GM21360 (cell line): Measurements from ENCODE around the gene KRTAP4-7.
"Not testable (repeated sequence)": the region's sequence is repeated elsewhere in the genome, so short reads cannot be mapped to it uniquely, and the experiment has no call there.

ENCODE experiments used
- ATAC-seq: cut with Tn5 transposase; IDR thresholded peaks from one replicate; pipeline ENCODE4 v1.9.1; 2021; ENCODE audit warnings: mild to moderate bottlenecking, moderate library complexity; ENCODE audit not compliant: unreplicated experiment

Gene KRTAP4-7

DNA sequence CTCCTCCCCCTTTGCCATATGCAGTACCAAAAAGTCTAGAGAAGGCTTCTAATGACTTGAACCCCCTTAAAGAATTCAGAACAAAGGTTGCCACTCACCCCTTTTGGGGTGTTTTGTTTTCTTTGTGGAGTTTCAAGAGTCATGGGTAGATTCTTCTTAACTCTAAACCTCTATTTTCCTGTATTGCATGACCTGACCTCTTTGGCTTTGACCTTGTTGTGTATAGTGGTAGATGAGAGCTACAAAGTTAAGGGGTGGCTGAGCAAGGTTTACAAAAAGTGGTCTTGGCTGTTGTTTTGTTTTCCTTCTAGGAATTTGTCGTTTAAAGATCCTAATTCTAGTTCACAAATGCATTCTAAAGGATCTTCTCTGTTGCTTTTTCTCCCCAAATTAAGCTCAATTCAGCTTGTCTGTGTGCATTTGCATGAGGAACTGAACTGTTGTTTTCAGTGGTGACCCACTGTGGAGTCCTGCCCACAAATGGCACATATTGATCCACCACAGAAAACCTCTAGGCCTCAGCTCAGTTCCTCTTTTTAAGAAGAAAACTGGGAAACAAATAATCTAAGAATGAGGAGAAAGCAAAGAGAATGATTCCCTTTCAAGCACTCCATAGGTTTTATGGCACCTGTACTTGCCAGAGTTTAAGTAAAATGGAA is 24.9 kb downstream of the KRTAP4-7 start:
- not testable (repeated sequence) for ATAC-seq

DNA sequence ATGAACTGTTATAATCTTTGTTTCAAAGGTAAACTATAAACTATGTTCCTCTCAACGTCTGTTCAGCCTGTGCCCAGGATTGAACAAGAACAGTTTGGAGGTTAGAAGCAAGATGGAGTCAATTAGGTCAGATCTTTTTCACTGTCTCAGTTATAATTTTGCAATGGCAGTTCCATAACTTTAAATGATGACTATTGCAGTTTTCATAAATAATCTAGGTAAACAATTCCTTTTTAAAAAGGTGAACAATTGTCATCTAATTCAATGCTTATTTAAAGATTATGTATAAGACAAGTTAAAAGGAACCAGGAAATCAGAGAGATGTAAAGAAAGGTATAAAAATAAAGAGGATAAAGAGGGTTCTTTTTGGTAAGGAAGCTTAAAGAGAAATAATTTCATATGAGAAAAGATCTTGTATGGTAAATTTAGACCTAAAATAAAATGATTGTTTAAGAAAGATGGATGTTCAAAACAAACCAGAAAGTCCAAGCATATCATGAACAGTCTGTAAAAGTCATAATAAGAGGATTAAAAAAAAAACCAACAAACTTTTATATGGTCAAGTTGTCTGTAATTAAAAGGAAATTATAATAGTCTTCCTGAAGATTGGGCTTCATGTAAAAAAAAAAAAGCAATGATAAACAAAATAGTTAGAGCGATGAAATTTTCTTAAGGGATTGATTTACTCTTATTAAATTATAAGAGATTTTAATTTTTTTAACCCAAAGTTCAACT is 27.4 kb downstream of the KRTAP4-7 start:
- no peak for ATAC-seq

DNA sequence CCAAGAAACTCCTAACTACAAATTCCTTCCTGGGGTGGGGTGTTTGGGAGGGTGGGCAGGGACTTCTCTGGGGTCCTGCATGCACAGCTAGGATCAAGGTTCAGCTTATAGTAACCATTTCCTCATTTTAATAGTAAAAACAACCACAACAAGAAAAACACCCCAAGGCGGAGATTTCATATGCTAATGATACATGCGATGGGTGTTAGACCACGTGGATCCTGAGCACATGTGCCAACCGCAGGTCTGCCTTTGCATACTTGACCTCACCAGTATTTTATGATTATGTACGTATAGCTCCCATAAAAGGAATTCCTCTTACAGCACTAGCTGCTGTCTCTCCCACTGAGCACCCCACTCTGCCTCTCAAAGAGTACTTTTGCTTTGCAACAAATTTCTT is 32.3 kb downstream of the KRTAP4-7 start:
- ATAC-seq, result no peak

- not testable (repeated sequence) for ATAC-seq
These were observed 34.0 kb downstream of the KRTAP4-7 start, which contains the start of gene KRTAP4-11 for GRCh38 chr17:41117846-41118386. KRTAP4-11 (minus strand) TSS chr17:41118373; CDS start chr17:41118315, 58 bp downstream.

DNA sequence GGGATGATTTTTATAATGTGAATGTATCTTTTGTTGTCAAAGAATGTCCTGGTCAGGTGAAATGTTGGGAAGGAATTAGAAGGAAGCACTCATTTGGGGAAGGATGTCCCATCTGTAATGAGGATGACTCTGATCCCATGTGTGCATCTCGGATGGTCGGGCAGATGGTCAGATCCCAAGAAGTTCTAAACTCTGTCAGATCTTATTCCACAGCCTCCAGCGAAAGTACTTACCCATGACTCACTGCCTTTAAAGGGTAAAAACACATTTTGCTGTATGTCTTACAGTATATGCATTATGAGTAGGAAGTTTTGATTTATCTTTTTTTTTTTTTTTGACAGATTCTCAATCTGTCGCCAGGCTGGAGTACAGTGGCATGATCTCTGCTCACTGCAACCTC is 34.8 kb downstream of the KRTAP4-7 start:
- ATAC-seq, result no peak

- ATAC-seq, result not testable (repeated sequence)
These were observed 36.0 kb downstream of the KRTAP4-7 start for GRCh38 chr17:41119696-41120690.

DNA sequence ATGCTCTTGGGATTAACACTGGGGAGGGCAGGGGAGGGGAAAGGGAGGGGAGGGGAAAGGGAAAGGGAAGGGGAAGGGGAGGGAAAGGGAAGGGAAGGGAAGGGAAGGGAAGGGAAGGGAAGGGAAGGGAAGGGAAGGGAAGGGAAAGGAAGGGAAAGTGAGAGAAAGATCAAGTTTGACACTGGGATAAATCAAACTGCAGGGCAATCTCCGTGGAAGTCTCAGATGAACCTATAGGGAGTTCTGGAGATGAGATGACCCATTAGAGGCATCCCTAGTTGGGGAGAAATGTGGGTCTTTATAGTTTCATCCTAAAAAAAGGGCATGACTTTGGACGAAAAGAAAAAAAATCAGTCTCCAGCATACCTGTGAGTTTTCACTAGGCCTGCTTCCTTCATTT is 37.8 kb downstream of the KRTAP4-7 start:
- no peak for ATAC-seq

DNA sequence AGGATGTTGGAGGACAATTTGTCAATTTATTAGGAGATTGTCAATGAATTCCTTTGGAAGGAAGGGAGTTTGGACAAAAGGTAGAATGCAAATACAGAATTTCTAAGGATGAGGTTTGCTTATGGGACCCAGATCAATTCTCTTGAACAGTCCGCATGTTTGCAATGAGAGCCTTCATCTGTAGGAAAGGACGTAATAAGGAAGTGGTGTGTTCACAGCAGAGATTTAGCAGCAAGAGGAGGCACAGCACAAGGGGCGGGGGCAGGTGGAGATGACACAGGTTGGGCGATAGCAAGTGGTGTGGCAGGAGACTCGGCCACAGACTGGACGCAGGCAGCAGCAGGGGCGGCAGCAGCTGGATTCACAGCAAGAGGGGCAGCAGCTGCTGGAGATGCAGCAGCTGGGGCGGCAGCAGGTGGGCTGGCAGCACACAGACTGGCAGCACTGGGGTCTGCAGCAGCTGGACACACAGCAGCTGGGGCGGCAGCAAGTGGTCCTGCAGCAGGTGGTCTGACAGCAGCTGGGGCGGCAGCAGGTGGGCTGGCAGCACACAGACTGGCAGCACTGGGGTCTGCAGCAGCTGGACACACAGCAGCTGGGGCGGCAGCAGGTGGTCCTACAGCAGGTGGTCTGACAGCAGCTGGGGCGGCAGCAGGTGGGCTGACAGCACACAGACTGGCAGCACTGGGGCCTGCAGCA is 39.5 kb downstream of the KRTAP4-7 start:
- ATAC-seq, result not testable (repeated sequence)

- not testable (repeated sequence) for ATAC-seq
These were observed 40.0 kb downstream of the KRTAP4-7 start, which contains the start of gene KRTAP4-12 for GRCh38 chr17:41123991-41124371. KRTAP4-12 (minus strand) TSS chr17:41124182; CDS start chr17:41124122, 60 bp downstream.

DNA sequence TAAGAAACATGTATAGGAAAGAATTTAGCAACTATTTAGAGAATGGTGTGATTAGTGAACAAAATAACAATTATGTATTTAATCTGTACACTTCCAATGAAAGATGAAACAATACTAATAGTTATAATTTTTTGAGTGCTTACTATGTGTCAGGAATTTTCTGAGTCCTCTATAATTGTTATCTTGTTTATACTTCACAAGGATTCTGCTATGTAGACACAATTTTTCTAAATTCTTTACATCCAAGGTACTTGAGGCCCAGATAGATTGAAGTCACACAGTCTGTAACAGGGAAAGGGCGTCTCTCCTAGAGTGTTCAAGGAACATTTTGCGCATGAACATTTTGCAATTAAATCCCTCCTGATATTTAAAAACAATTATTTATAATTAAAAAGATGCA is 41.1 kb downstream of the KRTAP4-7 start:
- no peak for ATAC-seq

DNA sequence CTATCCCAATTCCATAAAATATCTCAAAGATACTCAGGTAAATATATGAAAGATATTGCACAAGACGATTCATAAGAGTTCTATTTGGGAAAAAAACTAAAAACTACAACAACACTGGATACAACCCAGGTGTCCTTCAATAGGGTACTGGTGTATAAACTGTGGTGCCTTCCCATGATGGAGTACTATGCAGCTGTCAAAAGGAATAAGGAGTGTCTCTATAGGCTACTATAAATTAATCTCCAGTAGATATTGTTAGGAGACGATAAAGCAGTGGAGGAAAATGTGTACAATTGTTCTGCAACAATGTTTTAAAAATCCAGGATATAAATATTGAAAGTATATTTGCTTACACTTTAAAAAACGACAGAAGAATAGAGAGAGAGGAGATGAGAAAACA is 42.5 kb downstream of the KRTAP4-7 start:
- ATAC-seq, result no peak

DNA sequence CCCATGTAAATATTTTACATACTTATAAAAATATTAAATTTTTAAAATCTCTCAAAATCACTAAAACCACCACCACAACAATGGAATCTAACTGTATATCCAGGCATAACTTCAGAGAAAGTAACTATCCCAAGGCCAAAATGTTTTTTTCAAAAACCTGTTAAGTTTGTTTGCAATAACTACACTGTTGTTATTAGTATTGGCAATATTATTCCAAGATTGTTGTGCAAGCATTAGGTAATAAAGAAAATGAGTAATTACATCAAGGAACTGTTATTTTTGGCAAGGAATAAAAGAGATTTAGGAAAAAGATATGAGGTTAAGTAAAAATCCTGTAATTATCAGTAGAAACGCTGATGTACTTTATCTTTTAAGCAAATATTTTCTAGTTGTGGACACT is 43.4 kb downstream of the KRTAP4-7 start:
- no peak for ATAC-seq

- no peak for ATAC-seq
These were observed 48.0 kb downstream of the KRTAP4-7 start for GRCh38 chr17:41131979-41132378.

DNA sequence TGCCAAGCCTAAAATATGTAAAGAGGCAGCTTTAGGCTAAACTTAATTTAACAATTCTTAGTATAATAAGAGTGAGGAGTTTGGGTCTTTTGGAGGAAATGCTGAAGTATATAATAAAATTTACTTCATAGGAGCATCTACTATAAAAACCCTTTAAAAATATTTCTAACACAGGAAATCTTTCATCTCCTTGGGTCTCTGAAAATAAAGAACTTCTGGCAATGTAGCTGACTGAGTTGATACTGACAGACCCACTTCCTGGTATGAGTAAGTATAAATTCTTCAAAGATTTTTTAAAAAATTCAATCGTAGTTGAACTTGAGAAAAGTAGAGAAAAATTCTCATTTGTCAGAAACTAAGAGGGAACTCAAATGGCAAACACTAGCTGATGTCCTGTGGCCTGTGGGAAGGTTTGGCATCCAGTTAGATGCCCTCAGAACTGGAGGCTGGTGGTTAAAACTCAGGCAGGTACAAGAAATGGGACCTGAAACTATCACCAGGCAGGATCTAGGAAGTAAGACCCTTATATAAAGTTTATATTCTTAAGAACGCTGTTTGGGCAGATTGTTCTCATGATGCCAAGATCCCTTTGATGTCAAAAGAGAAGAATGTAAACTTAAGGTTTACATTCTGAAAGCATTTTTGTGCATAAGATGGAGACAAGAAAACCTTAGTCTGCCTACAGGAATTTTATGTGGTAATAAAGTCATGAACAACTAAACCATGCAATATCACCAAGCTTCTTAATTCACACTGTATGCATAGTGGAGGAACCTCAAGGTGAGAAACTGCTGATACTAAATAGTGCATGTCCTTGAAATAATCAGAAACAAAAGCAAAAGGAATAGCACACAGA is 50.2 kb downstream of the KRTAP4-7 start:
- no peak for ATAC-seq
